Lower lobe of right lung (tissue), 2 donors: ENCODE results near the gene CRIP2. TPM values are rescaled to one million over a fixed set of nuclear protein-coding genes. Genes with fewer than 3 reads are reported as not detected.

Experiments
- ATAC-seq, 2 donors: fragments of 200-7000 bp; cut with Tn5 transposase; one replicate each; pipeline ENCODE4 v1.9.1; 2020 to 2022; ENCODE audit warnings: mild to moderate bottlenecking in 2 of 2, moderate library complexity in 2 of 2
- DNase-seq: peaks from one replicate; pipeline ENCODE4 v3.0.0-alpha.2; 2020
- H3K27ac ChIP-seq: fragments of 200-600 bp; one replicate; pipeline ENCODE4 v1.8.0; 2022
- H3K27me3 ChIP-seq: fragments of 200-600 bp; one replicate; pipeline ENCODE4 v1.8.0; 2022; ENCODE audit warnings: low read depth
- H3K36me3 ChIP-seq: fragments of 200-600 bp; one replicate; pipeline ENCODE4 v1.8.0; 2022; ENCODE audit warnings: mild to moderate bottlenecking
- H3K4me1 ChIP-seq: fragments of 200-600 bp; one replicate; pipeline ENCODE4 v1.8.0; 2022
- H3K4me3 ChIP-seq: fragments of 200-600 bp; one replicate; pipeline ENCODE4 v1.8.0; 2022; ENCODE audit warnings: mild to moderate bottlenecking
- H3K9me3 ChIP-seq: fragments of 200-600 bp; one replicate; pipeline ENCODE4 v1.8.0; 2022
- CTCF ChIP-seq: fragments of 200-600 bp; IDR thresholded peaks from one replicate; pipeline ENCODE4 v1.8.0; 2022; ENCODE audit warnings: antibody characterized with exemption, mild to moderate bottlenecking
- intact Hi-C: fragments of 100-400 bp; cut with DNase I; formaldehyde crosslinking; loops from one replicate; pipeline ENCODE4 v1.11.0; 2022
- total RNA-seq: library from RNA; stranded (reverse); fragmentation: NEBNext Ultra II Directional; extraction: Animal tissue kit (Norgen Biotek cat#: 25700); gene quantifications from one replicate; pipeline ENCODE4 v1.2.1, GENCODE V29; 2021
- donor health status: DM: no; HTN: yes; CAD: no; lungs with severe emphysema.

The CRIP2 gene
- total RNA-seq, 1 donor from 2014 or later = 143 TPM

- intact Hi-C loops = no loop called here
- peaks cover 72% of the 10 kb centered on the region for H3K4me1 ChIP-seq
- H3K27me3 ChIP-seq = peaks cover 7% of the 10 kb centered on the region
- H3K27ac ChIP-seq = peak overlapping the region; percentile 96
- H3K9me3 ChIP-seq = no peaks in the 10 kb centered on the region
- DNase-seq = no peak
- H3K4me3 ChIP-seq = peak overlapping the region; percentile 77
- peaks cover 14% of the 10 kb centered on the region for H3K36me3 ChIP-seq
- no peak for TF ChIP-seq CTCF
- no peak for ATAC-seq
Measured at GRCh38 chr14:105477660-105478397, 3.2 kb downstream of the CRIP2 start.

- Histone ChIP-seq H3K4me1 (peaks cover 72% of the 10 kb centered on the region), H3K36me3 (peaks cover 14% of the 10 kb centered on the region)
- intact Hi-C loops = no loop called here
Measured at GRCh38 chr14:105478398-105479251, 4.0 kb downstream of the CRIP2 start.

GRCh38 chr14:105479431-105480158 lies 5.0 kb downstream of the CRIP2 start:
- Histone ChIP-seq H3K4me3 (no peak overlapping the region), H3K9me3 (no peaks in the 10 kb centered on the region), H3K36me3 (peaks cover 14% of the 10 kb centered on the region), H3K27me3 (peaks cover 7% of the 10 kb centered on the region), H3K4me1 (peaks cover 76% of the 10 kb centered on the region), H3K27ac (peak overlapping the region; percentile 99)
- no peak for TF ChIP-seq CTCF
- no peak for DNase-seq
- intact Hi-C loops = no loop called here
- no peak for ATAC-seq

More at GRCh38 chr14:105478398-105479251, 4.0 kb downstream of the CRIP2 start:
- no peak for ATAC-seq
- no peak for TF ChIP-seq CTCF
- H3K9me3 ChIP-seq = no peaks in the 10 kb centered on the region
- DNase-seq = no peak
- H3K27ac ChIP-seq = no peak overlapping the region
- no peak overlapping the region for H3K4me3 ChIP-seq
- peaks cover 7% of the 10 kb centered on the region for H3K27me3 ChIP-seq

GRCh38 chr14:105480199-105480746 lies 5.7 kb downstream of the CRIP2 start:
- Histone ChIP-seq H3K4me1 (peaks cover 79% of the 10 kb centered on the region), H3K27ac (peak overlapping the region; percentile 99), H3K27me3 (peaks cover 7% of the 10 kb centered on the region), H3K9me3 (no peaks in the 10 kb centered on the region), H3K4me3 (no peak overlapping the region), H3K36me3 (peaks cover 14% of the 10 kb centered on the region)
- intact Hi-C loops = no loop called here
- no peak for DNase-seq
- no peak for TF ChIP-seq CTCF
- no peak for ATAC-seq
